NCI-H187 (cell line): ENCODE data around the gene CSF3.
"Not testable (repeated sequence)": the region's sequence is repeated elsewhere in the genome, so short reads cannot be mapped to it uniquely, and the experiment has no call there.

ENCODE experiments used
- DNase-seq, 2 experiments: peaks; one replicate each; lab custom pipeline; 2025; lab: John Stamatoyannopoulos, UW

The CSF3 gene

DNA sequence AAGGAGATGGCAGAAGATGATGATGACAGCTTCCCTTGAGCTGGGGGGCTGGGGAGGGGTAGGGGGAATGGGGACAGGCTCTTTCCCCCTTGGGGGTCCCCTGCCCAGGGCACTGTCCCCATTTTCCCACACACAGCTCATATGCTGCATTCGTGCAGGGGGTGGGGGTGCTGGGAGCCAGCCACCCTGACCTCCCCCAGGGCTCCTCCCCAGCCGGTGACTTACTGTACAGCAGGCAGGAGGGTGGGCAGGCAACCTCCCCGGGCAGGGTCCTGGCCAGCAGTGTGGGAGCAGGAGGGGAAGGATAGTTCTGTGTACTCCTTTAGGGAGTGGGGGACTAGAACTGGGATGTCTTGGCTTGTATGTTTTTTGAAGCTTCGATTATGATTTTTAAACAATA lies 17.7 kb upstream of the CSF3 start:
- DNase-seq, result no peak

DNA sequence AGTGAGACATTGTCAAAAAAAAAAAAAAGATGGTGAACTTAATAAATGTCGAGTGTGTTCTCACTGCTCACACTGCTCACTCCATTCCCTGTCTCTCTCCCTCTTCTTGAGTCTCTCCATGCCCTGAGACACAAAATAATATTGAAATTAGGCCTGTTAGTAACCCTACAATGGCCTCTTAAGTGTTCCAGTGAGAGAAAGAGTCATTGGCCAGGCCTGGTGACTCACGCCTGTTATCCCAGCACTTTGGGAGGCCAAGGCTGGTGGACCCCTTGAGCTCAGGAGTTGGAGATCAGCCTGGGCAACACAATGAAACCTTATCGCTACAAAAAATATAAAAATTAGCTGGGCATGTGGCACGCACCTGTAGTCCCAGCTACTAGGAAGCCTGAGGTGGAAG lies 16.2 kb upstream of the CSF3 start:
- DNase-seq, result no peak

DNA sequence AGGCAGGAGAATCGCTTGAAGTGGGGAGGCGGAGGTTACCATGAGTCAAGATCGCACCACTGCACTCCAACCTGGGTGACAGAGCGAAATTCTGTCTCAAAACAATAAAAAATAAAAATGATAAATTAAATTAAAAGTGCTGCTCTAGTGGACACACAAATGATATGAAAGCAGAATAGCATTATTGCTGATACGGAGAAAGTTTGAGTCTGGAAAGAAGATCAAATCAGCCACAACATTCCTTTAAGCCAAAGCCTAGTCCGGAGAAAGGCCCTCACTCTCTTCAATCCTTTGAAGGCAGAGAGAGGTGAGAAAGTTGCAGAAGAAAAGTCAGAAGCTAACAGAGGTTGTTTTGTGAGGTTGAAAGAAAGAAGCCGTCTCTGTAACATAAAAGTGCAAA lies 15.1 kb upstream of the CSF3 start:
- DNase-seq, result no peak

DNA sequence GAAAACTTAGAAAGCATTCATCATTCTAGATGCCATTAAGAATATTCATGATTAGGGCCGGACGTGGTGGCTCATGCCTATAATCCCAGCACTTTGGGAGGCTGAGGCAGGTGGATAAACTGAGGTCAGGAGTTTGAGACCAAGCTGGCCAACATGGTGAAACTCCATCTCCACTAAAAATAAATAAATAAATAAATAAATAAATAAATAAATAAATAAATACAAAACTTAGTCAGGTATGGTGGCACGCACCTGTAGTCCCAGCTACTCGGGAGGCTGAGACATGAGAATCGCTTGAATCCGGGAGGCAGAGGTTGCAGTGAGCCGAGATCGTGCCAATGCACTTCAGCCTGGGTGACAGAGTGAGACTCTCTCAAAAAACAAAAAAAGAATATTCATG lies 13.9 kb upstream of the CSF3 start:
- DNase-seq, result not testable (repeated sequence)

DNA sequence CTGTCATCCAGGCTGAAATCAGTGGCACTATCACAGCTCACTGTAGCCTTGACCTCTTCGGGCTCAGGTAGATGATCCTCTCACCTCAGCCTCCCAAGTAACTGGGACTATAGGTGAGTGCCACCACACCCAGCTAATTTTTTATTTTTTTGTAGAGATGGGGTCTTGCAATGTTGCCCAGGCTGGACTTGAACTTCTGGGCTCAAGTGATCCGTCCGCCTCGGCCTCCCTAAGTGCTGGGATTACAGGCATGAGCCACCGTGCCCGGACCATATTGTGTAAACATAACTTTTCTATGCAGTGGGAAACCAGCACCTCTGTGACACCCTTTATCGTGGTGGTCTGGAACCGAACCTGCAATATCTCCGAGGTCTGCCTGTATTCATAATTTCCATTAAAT lies 11.2 kb upstream of the CSF3 start:
- DNase-seq, result no peak

DNA sequence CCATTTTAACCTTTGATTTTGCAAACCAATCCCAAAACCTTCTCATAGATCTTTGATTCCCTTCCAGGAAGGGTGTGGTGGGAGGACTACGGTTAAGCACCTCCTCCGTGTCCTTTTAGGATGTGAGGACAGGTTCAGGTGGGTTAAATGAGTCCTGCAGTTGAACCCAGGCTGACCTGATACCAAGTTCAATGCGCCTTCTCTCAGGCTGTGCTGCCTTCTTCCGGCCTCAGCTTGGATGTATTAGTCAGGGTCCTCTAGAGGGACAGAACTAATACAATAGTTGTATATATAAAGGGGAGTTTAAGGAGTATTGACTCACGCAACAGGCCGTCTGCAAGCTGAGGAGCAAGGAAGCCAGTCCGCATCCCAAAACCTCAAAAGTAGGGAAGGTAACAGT lies 10.5 kb upstream of the CSF3 start:
- DNase-seq, result no peak

DNA sequence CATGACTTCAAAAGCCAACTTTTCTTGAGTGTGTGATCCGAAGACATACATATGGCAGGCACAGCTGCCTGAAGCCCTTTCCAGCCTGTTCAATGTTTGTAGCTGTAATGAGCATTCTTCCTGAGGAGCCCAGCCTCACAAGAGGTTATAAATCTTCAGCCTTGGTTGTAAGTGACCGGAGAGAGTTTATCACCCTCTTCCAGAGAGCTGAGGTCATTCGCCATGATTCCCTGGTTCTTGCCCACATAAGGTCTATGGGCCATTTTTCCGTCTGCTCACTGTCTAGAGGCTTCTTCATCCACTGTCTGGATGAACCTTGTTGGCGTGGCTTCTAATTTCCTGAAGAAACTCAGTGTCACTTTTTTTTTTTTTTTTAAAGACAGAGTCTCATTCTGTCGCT lies 9.7 kb upstream of the CSF3 start:
- DNase-seq, result no peak

DNA sequence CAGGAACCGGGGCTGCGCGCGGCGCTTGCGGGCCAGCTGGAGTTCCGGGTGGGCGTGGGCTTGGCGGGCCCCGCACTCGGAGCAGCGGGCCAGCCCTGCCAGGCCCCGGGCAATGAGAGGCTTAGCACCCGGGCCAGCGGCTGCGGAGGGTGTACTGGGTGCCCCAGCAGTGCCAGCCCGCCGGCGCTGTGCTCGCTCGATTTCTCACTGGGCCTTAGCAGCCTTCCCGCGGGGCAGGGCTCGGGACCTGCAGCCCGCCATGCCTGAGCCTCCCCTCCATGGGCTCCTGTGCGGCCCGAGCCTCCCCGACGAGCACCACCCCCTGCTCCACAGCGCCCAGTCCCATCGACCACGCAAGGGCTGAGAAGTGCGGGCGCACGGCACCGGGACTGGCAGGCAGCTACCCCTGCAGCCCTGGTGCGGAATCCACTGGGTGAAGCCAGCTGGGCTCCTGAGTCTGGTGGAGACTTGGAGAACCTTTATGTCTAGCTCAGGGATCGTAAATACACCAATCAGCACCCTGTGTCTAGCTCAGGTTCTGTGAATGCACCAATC lies 4.2 kb upstream of the CSF3 start:
- DNase-seq, result not testable (repeated sequence)

DNA sequence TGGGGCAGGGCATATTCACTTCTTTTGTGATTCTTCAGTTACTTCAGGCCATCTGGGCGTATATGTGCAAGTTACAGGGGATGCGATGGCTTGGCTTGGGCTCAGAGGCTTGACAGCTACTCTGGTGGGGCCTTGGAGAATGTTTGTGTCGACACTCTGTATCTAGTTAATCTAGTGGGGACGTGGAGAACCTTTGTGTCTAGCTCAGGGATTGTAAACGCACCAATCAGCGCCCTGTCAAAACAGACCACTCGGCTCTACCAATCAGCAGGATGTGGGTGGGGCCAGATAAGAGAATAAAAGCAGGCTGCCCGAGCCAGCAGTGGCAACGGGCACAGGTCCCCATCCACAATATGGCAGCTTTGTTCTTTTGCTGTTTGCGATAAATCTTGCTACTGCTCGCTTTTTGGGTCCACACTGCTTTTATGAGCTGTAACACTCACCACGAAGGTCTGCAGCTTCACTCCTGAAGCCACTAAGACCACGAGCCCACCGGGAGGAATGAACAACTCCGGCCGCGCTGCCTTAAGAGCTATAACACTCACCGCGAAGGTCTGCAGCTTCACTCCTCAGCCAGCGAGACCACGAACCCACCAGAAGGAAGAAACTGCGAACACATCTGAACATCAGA lies 3.1 kb upstream of the CSF3 start:
- not testable (repeated sequence) for DNase-seq

DNA sequence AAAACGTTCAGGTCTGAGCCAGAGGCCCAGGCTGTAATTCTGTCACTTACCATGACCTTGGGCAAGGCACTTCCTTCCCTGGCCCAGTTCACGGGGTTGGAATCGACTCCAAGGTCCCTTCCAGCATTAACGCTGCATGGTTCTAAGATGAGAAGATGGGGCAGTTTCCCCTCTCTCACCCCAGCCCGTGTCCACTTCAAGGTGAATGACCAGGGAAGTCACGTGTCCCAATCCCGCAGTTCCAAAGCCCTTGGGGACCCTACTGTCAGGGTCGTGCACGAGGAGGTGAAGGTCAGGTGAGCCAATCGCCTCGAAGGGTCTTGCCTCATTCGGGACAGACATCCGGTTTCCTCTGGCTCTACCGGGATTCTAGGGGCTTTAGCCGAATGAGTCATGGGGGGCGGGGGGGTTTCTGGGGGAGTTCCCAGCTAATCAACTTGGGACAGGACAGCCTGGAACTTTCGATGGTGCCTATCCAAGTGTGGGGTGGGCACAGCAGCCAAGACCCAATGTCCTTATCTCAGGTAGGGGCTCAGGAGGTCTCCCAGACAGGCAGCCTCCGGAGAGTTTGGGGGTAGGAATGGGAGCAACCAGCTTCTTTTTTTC lies 762 bp upstream of the CSF3 start:
- DNase-seq, result no peak

DNA sequence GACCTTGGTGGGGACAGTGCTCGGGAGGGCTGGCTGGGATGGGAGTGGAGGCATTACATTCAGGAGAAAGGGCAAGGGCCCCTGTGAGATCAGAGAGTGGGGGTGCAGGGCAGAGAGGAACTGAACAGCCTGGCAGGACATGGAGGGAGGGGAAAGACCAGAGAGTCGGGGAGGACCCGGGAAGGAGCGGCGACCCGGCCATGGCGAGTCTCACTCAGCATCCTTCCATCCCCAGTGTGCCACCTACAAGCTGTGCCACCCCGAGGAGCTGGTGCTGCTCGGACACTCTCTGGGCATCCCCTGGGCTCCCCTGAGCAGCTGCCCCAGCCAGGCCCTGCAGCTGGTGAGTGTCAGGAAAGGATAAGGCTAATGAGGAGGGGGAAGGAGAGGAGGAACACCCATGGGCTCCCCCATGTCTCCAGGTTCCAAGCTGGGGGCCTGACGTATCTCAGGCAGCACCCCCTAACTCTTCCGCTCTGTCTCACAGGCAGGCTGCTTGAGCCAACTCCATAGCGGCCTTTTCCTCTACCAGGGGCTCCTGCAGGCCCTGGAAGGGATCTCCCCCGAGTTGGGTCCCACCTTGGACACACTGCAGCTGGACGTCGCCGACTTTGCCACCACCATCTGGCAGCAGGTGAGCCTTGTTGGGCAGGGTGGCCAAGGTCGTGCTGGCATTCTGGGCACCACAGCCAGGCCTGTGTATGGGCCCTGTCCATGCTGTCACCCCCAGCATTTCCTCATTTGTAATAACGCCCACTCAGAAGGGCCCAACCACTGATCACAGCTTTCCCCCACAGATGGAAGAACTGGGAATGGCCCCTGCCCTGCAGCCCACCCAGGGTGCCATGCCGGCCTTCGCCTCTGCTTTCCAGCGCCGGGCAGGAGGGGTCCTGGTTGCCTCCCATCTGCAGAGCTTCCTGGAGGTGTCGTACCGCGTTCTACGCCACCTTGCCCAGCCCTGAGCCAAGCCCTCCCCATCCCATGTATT lies 1.1 kb downstream of the CSF3 start:
- DNase-seq, result no peak

DNA sequence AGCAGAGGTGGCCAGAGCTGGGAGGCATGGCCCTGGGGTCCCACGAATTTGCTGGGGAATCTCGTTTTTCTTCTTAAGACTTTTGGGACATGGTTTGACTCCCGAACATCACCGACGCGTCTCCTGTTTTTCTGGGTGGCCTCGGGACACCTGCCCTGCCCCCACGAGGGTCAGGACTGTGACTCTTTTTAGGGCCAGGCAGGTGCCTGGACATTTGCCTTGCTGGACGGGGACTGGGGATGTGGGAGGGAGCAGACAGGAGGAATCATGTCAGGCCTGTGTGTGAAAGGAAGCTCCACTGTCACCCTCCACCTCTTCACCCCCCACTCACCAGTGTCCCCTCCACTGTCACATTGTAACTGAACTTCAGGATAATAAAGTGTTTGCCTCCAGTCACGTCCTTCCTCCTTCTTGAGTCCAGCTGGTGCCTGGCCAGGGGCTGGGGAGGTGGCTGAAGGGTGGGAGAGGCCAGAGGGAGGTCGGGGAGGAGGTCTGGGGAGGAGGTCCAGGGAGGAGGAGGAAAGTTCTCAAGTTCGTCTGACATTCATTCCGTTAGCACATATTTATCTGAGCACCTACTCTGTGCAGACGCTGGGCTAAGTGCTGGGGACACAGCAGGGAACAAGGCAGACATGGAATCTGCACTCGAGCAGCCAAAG lies 2.3 kb downstream of the CSF3 start:
- DNase-seq, result no peak

DNA sequence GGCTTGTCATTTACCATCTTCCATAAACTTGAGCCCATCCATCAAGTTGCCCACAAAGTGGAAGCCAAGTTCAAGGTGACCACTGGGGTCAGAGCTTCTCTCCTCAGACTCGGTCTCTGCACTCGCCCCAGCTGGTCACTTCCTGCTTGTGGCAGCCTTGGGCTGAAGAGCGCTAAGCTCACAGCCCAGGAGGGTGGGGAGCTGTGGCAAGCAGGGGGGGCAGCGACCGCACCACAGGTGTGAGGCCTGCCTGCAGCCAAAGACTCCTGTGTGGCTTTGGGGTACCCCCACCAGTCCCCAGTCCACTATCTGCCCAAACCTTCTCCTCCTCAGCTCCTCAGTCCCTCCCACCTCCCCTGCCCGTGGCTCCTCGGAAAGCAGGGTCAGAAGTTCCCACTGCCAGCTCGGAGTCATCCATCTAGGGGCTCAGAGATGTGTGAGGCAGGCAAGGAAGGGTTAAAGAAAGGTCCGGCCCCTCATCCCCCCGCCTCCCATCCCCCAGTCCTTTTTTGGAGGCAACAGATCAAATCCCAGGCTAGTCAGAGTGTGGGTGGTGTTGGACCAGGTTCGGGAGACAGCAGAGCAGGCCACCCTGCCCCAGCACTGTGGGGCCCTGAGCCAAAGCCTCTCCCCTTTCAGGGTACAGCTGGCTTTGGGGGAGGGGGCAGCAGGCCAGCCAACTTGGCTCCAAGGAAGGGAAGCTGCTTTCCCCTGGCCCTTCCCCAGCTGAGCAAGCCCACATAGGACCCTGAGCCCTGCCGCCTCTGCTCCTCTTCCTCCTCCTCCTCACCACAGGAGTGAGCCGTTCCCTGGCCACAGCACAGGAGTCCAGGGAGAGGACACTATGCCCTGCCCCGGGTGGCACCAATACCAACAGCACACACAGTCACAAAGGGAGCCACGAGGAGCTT lies 3.2 kb downstream of the CSF3 start:
- no peak for DNase-seq

DNA sequence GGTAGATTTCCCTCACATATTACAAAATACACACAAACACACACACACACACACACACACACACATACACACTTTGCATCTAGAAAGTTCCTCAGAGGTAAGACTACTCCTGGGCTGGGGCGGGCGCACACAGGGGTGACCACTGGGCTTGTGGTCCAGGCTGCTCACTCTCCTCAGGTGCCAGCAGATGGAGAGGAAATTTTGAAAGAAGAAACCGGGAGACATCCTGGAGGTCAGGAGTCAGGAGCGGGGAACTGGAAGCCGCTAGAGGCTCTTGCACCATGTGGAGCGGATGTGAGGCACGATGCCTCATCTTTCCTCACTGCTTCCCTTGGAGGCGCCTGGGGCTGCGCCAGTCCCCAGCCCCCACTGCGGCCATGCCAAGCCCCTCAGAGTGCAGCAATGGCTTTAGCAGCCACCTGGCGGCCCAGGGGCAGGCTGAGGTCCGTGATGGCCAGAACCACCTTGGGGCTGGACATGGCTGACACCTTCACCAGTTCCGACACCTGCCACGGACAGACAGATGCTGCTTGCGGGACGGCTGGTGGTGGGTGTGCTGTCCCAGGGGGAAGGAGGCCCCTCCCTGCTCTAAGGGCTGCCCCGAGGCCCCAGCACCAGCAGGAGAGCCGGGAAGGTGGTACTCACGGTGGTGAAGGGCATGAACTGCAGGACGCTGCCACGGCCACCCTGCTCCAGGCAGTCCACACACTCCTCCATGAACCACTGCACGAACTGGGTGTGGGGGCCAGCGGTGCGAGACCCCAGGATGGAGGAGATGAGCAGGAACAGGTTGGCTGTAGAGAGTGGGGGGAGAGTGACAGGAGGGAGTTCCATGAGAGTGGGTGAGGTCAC lies 4.1 kb downstream of the CSF3 start:
- DNase-seq, result no peak

DNA sequence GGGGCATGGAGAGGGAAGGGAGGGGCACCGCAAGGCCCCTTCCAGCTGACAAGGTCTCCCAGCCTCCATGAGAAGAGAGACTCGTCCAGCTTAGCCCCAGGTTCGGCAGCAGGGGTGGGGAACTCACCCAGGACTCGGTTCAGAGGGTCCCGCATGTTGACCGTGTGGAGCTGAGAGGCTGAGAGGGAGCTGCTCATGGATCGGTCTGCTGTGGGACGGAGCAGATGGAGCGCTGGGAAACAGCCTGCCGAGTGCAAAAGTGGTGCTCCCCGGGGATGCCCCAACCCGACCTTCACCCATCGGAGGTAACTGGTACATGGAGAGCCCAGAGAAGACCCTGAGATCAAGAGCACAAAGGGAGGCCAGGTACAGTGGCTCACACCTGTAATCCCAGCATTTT lies 4.9 kb downstream of the CSF3 start:
- no peak for DNase-seq

DNA sequence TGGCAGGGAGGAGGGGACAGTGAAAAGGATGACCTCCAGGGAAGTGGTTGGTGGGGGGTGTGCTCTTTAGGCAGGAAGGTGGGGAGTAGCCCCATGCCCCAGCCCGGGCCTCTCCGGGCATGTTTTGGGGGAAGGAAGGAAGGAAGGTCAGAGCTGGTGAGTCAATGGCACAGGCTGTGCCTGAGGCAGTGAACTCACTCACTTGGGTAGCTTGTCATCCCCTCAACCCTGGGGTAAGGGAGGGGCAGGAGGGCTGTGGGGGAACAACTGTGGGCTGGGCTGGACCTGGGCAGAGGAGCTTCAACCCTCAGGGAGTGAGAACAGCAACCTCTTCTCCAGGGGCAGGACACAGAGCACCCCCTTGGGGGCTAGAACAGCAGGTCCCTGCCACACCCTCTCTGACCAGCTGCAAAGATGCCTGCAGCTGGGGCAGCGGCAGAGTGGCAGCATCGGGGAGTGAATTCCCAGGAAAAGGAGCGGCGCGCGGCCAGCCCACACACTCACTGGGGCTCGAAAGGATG lies 6.3 kb downstream of the CSF3 start:
- DNase-seq, result no peak

DNA sequence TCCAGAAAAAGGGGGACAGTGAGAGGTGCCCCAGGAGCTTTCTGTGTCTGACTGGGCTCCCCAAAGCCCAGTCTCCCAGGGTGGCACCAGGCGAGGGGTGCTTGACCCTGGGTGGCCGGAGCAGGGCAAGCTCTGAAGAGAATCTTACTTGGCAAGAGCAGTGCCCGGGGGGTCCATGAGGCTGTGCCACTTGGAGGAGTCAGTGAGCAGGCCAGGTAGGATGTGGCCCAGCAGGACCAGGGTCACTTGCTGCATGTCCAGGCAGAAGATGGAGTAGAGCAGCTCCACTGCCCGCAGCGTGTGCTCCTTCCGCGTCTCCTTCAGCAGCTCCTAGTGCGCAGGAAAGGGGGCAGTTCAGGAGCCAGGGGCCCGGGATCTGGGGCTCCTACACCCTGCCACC lies 7.3 kb downstream of the CSF3 start:
- no peak for DNase-seq

DNA sequence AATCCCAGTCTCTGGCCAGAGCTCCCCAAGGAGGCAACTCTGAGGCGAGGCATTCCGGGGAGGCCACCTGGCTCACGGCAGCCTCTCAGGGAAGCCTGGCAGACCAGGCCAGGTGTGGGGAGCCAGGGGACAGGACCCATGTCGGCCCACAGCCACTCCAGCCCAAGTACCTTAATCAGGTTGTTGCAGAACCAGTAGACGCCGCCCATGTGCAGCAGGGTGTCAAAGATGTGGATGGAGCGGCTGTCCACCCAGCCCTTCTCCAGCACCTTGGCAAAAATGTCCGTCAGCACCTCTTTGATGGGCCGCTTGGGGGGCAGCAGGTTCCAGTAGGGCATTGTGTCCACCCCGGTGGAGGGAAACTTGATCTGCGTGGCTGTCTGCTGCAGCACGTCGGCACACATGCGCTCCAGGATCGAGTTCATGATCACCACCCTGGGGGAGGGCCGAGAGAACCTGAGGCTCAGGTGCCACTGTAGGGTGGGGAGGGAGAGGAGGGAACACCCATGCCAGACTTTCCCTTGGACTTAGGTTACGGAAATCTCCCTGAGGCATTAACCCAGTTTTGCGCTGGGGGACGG lies 7.8 kb downstream of the CSF3 start:
- DNase-seq, result no peak

DNA sequence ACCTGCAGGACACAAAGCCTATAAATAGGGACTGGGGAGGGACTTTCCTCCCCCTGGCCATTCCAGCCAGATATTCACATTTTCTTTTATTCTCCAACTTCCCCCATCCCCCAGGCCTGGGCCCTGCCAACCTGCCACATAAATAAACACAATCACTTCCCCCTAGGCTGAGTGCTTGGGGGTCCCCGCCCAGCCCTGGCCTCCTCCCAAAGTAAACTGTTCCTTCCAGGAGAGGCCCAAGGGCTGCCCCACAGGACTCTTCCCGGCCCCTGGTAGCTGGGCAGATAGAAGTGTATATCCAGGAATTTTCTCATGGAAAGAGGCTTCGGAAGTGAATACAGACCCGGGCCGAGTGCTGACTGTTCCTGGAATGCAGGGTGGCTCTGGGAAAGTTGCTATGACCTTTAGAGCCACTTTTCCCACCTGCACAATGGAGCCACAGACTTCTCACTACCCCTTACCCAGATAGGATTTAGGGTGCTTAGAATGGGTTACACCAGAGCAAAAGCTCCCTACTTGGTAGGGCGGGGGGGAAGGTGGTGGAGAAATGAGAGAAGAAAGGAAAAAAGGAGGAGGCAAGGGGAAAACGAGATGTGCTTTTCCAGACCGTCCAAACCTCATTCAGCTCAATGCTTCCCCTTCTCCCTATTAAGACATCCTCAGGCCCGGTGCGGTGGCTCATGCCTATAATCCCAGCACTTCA lies 8.5 kb downstream of the CSF3 start:
- DNase-seq, result no peak
